HepG2 (cell line): ENCODE results near the gene NEK6. TPM values are rescaled to one million over a fixed set of nuclear protein-coding genes. Genes with fewer than 3 reads are reported as not detected.

Source experiments
- CCAR2 ChIP-seq: fragments of 200-400 bp; formaldehyde crosslinking; optimal IDR thresholded peaks from 2 replicates; pipeline ENCODE3; 2018; ENCODE audit warnings: low read depth, mild to moderate bottlenecking, low read length, moderate library complexity
- DNMT1 ChIP-seq: sonication (generic); formaldehyde crosslinking; IDR thresholded peaks from 2 replicates; pipeline ENCODE4 v1.5.1; 2020; ENCODE audit warnings: mild to moderate bottlenecking, missing genetic modification reagents
- EED ChIP-seq: sonication (generic); formaldehyde crosslinking; IDR thresholded peaks from 2 replicates; pipeline ENCODE4 v1.5.0; 2020; ENCODE audit warnings: mild to moderate bottlenecking, missing genetic modification reagents
- ESRRA ChIP-seq: sonication (generic); formaldehyde crosslinking; IDR thresholded peaks from 2 replicates; pipeline ENCODE4 v1.5.1; 2020; ENCODE audit warnings: mild to moderate bottlenecking, low read depth, missing genetic modification reagents
- GABPB1 ChIP-seq: IDR thresholded peaks from 2 replicates; pipeline ENCODE4 v1.6.1; 2016; ENCODE audit warnings: mild to moderate bottlenecking, missing genetic modification reagents, moderate library complexity, missing compliant biosample characterization
- NR0B2 ChIP-seq: sonication (generic); formaldehyde crosslinking; IDR thresholded peaks from 2 replicates; pipeline ENCODE4 v1.4.0; 2020; ENCODE audit warnings: mild to moderate bottlenecking, missing genetic modification reagents
- NR2F2 ChIP-seq: IDR thresholded peaks from 2 replicates; pipeline ENCODE4 v1.6.1; 2012; ENCODE audit warnings: low read depth, inconsistent platforms, borderline replicate concordance
- RELA ChIP-seq: sonication (generic); formaldehyde crosslinking; IDR thresholded peaks from 2 replicates; pipeline ENCODE4 v1.4.0; 2020; ENCODE audit warnings: missing genetic modification reagents
- SETDB1 ChIP-seq: sonication (generic); formaldehyde crosslinking; IDR thresholded peaks from 2 replicates; pipeline ENCODE4 v1.5.1; 2020; ENCODE audit warnings: missing genetic modification reagents, mild to moderate bottlenecking, borderline replicate concordance
- TFDP2 ChIP-seq: sonication (generic); formaldehyde crosslinking; IDR thresholded peaks from 2 replicates; pipeline ENCODE4 v1.4.0; 2020; ENCODE audit warnings: missing genetic modification reagents
- TIGD3 ChIP-seq: sonication (generic); formaldehyde crosslinking; IDR thresholded peaks from 2 replicates; pipeline ENCODE4 v1.5.1; 2020; ENCODE audit warnings: mild to moderate bottlenecking, missing genetic modification reagents, borderline replicate concordance
- XBP1 ChIP-seq: sonication (generic); formaldehyde crosslinking; IDR thresholded peaks from 2 replicates; pipeline ENCODE4 v1.5.0; 2020; ENCODE audit warnings: missing genetic modification reagents
- ZC3H4 ChIP-seq: sonication (generic); formaldehyde crosslinking; IDR thresholded peaks from 2 replicates; pipeline ENCODE4 v1.4.0; 2020; ENCODE audit warnings: missing genetic modification reagents, borderline replicate concordance
- ZFP90 ChIP-seq: sonication (generic); formaldehyde crosslinking; IDR thresholded peaks from 2 replicates; pipeline ENCODE4 v1.8.0; 2022; ENCODE audit warnings: missing genetic modification reagents, mild to moderate bottlenecking, inconsistent platforms, borderline replicate concordance
- ZNF205 ChIP-seq: IDR thresholded peaks from 2 replicates; pipeline ENCODE4 v1.6.1; 2018; ENCODE audit warnings: missing biosample characterization, missing genetic modification reagents
- ZNF468 ChIP-seq: sonication (generic); formaldehyde crosslinking; IDR thresholded peaks from 2 replicates; pipeline ENCODE4 v1.8.0; 2022; ENCODE audit warnings: mild to moderate bottlenecking, moderate library complexity, missing genetic modification reagents
- ZNF720 ChIP-seq: sonication (generic); formaldehyde crosslinking; IDR thresholded peaks from 2 replicates; pipeline ENCODE4 v1.4.0; 2020; ENCODE audit warnings: missing genetic modification reagents
- ZNF724P ChIP-seq: sonication (generic); formaldehyde crosslinking; IDR thresholded peaks from 2 replicates; pipeline ENCODE4 v1.8.0; 2022; ENCODE audit warnings: missing genetic modification reagents, borderline replicate concordance
- ZNF775 ChIP-seq: sonication (generic); formaldehyde crosslinking; IDR thresholded peaks from 2 replicates; pipeline ENCODE4 v1.4.0; 2020; ENCODE audit warnings: missing genetic modification reagents, mild to moderate bottlenecking, moderate library complexity, borderline replicate concordance
- ZSCAN25 ChIP-seq: sonication (generic); formaldehyde crosslinking; IDR thresholded peaks from 2 replicates; pipeline ENCODE4 v1.8.0; 2022; ENCODE audit warnings: mild to moderate bottlenecking, missing genetic modification reagents
- polyA plus RNA-seq, 8 experiments: library from polyadenylated mRNA; depleted of rRNA in 3 of 8; stranded (reverse) in 7 of 8; unstranded in 1 of 8; fragments of >200 nt; fragmentation: Illumina TruSeq in 4 of 8; extraction: Trizol in 4 of 8; gene quantifications; 2 replicates each; pipeline versions ENCODE4 v1.2.1 to v1.2.3, GENCODE V29; 2011 to 2016; ENCODE audit warnings: low read depth in 4 of 8, missing spikeins in 1 of 8, mixed read lengths in 1 of 8; ENCODE audit not compliant: insufficient read depth in 1 of 8
- total RNA-seq, 5 experiments: library from RNA; depleted of rRNA; stranded (reverse); fragments of >200 nt; fragmentation: Illumina TruSeq; extraction: Trizol; gene quantifications; 2 replicates each; pipeline ENCODE4 v1.2.3, GENCODE V29; 2016; ENCODE audit warnings: low read depth in 1 of 5
- TF ChIP-seq, protein P1 (sequence below): fragments of 450-650 bp; IDR thresholded peaks from 2 replicates; pipeline ENCODE4 v1.6.1; 2017
- TF ChIP-seq, protein P2 (sequence below): sonication (generic); formaldehyde crosslinking; IDR thresholded peaks from 2 replicates; pipeline ENCODE4 v1.8.1; 2023; ENCODE audit warnings: missing genetic modification reagents, mild to moderate bottlenecking, borderline replicate concordance
- TF ChIP-seq, protein P3 (sequence below): sonication (generic); formaldehyde crosslinking; IDR thresholded peaks from 2 replicates; pipeline ENCODE4 v1.5.0; 2020; ENCODE audit warnings: mild to moderate bottlenecking, low read depth, missing genetic modification reagents, borderline replicate concordance
- TF ChIP-seq, protein P4 (sequence below): sonication (generic); formaldehyde crosslinking; IDR thresholded peaks from 2 replicates; pipeline ENCODE4; 2020; ENCODE audit warnings: missing genetic modification reagents, mild to moderate bottlenecking, borderline replicate concordance

Gene NEK6
- total and polyA plus RNA-seq, 2 of the 13 experiments (the other 11 are each of a cell fraction or from before 2014, with no cell fraction given), result 30.4 to 119 TPM

- TF ChIP-seq, protein P1, sequence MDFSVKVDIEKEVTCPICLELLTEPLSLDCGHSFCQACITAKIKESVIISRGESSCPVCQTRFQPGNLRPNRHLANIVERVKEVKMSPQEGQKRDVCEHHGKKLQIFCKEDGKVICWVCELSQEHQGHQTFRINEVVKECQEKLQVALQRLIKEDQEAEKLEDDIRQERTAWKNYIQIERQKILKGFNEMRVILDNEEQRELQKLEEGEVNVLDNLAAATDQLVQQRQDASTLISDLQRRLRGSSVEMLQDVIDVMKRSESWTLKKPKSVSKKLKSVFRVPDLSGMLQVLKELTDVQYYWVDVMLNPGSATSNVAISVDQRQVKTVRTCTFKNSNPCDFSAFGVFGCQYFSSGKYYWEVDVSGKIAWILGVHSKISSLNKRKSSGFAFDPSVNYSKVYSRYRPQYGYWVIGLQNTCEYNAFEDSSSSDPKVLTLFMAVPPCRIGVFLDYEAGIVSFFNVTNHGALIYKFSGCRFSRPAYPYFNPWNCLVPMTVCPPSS, result no peak
- TF ChIP-seq GABPB1, result peak; percentile 32; the same call in 1 of the 2 replicates
- TF ChIP-seq TIGD3, result no peak
- TF ChIP-seq, protein P2, sequence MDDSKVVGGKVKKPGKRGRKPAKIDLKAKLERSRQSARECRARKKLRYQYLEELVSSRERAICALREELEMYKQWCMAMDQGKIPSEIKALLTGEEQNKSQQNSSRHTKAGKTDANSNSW (CRISPR knock-in tag), result no peak
- TF ChIP-seq ZNF775 (CRISPR knock-in tag), result no peak
- no peak for TF ChIP-seq DNMT1 (CRISPR knock-in tag)
- no peak for TF ChIP-seq ZNF720 (CRISPR knock-in tag)
- TF ChIP-seq XBP1 (CRISPR knock-in tag), result peak; percentile 80; the same call in 1 of the 2 replicates
- peak; percentile 87 for TF ChIP-seq ESRRA (CRISPR knock-in tag)
- peak; percentile 79 for TF ChIP-seq ZNF205
- TF ChIP-seq ZNF468 (CRISPR knock-in tag), result no peak
- no peak for TF ChIP-seq RELA (CRISPR knock-in tag)
- no peak for TF ChIP-seq NR0B2
- TF ChIP-seq, protein P3, sequence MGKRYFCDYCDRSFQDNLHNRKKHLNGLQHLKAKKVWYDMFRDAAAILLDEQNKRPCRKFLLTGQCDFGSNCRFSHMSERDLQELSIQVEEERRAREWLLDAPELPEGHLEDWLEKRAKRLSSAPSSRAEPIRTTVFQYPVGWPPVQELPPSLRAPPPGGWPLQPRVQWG (CRISPR knock-in tag), result no peak
- no peak for TF ChIP-seq ZFP90 (CRISPR knock-in tag)
- TF ChIP-seq, protein P4, sequence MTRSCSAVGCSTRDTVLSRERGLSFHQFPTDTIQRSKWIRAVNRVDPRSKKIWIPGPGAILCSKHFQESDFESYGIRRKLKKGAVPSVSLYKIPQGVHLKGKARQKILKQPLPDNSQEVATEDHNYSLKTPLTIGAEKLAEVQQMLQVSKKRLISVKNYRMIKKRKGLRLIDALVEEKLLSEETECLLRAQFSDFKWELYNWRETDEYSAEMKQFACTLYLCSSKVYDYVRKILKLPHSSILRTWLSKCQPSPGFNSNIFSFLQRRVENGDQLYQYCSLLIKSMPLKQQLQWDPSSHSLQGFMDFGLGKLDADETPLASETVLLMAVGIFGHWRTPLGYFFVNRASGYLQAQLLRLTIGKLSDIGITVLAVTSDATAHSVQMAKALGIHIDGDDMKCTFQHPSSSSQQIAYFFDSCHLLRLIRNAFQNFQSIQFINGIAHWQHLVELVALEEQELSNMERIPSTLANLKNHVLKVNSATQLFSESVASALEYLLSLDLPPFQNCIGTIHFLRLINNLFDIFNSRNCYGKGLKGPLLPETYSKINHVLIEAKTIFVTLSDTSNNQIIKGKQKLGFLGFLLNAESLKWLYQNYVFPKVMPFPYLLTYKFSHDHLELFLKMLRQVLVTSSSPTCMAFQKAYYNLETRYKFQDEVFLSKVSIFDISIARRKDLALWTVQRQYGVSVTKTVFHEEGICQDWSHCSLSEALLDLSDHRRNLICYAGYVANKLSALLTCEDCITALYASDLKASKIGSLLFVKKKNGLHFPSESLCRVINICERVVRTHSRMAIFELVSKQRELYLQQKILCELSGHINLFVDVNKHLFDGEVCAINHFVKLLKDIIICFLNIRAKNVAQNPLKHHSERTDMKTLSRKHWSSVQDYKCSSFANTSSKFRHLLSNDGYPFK (CRISPR knock-in tag), result no peak
- no peak for TF ChIP-seq EED
- no peak for TF ChIP-seq ZNF724P (CRISPR knock-in tag)
- TF ChIP-seq NR2F2, result peak; percentile 99
- TF ChIP-seq TFDP2 (CRISPR knock-in tag), result peak; percentile 45; the same call in 1 of the 2 replicates
- TF ChIP-seq SETDB1 (CRISPR knock-in tag), result no peak
- TF ChIP-seq ZC3H4 (CRISPR knock-in tag), result no peak
- peak; percentile 38 for TF ChIP-seq CCAR2
- TF ChIP-seq ZSCAN25 (CRISPR knock-in tag), result no peak
Measured at GRCh38 chr9:124386201-124386600, 128.5 kb downstream of the NEK6 start (continued).
